ENCODE measurements around the gene GRAP2. TPM values are rescaled to one million over a fixed set of nuclear protein-coding genes. Genes with fewer than 3 reads are reported as not detected.

Gene GRAP2
- total RNA-seq, 1 donor from 2014 or later: not detected

GRCh38 chr22:40000171-40000570 is 99.3 kb downstream of the GRAP2 start:
- no peak for TF ChIP-seq CTCF (conservative IDR thresholded peaks at IDR 0.05; ENCODE audit: low read depth, low read length)
- H3K4me3 ChIP-seq (ENCODE audit: low read depth, low read length): no peak overlapping the region
- DNase-seq (ENCODE audit: low read depth): no peak

GRCh38 chr22:40001106-40001505 is 100.2 kb downstream of the GRAP2 start:
- TF ChIP-seq CTCF (conservative IDR thresholded peaks at IDR 0.05; ENCODE audit: low read depth, low read length): no peak
- no peak for DNase-seq (ENCODE audit: low read depth)
- no peak overlapping the region for H3K4me3 ChIP-seq (ENCODE audit: low read depth, low read length)

- no peak for TF ChIP-seq CTCF (conservative IDR thresholded peaks at IDR 0.05; ENCODE audit: low read depth, low read length)
- no peak for DNase-seq (ENCODE audit: low read depth)
- H3K4me3 ChIP-seq (ENCODE audit: low read depth, low read length): no peak overlapping the region
Measured at GRCh38 chr22:40001800-40002577, 101.1 kb downstream of the GRAP2 start.

- no peak for DNase-seq (ENCODE audit: low read depth)
- no peak for TF ChIP-seq CTCF (conservative IDR thresholded peaks at IDR 0.05; ENCODE audit: low read depth, low read length)
- no peak overlapping the region for H3K4me3 ChIP-seq (ENCODE audit: low read depth, low read length)
Measured at GRCh38 chr22:40002935-40003715, 102.2 kb downstream of the GRAP2 start.

- TF ChIP-seq CTCF (conservative IDR thresholded peaks at IDR 0.05; ENCODE audit: low read depth, low read length): no peak
- no peak for DNase-seq (ENCODE audit: low read depth)
- no peak overlapping the region for H3K4me3 ChIP-seq (ENCODE audit: low read depth, low read length)
Measured at GRCh38 chr22:40004836-40005235, 104.0 kb downstream of the GRAP2 start.

GRCh38 chr22:40006641-40007040 is 105.8 kb downstream of the GRAP2 start:
- no peak for DNase-seq (ENCODE audit: low read depth)
- H3K4me3 ChIP-seq (ENCODE audit: low read depth, low read length): no peak overlapping the region
- TF ChIP-seq CTCF (conservative IDR thresholded peaks at IDR 0.05; ENCODE audit: low read depth, low read length): no peak
